BLaER1 treated with 17β-estradiol and CSF1 and Interleukin-3, amounts not matched to agents 10 nM and 100 nM (cell line): ENCODE results near the gene EIF5A2.
"Not testable (repeated sequence)": the region's sequence is repeated elsewhere in the genome, so short reads cannot be mapped to it uniquely, and the experiment has no call there.

ENCODE experiments used
- H3K27ac ChIP-seq, 11 experiments: shearing (Covaris generic); formaldehyde crosslinking; 2 replicates each; pipeline ENCODE4 v1.8.1; 2022
- H3K27me3 ChIP-seq, 11 experiments: shearing (Covaris generic); formaldehyde crosslinking; 2 replicates each; pipeline ENCODE4 v1.8.1; 2022
- H3K36me3 ChIP-seq, 11 experiments: shearing (Covaris generic); formaldehyde crosslinking; 2 replicates each; pipeline ENCODE4 v1.8.1; 2022
- H3K4me1 ChIP-seq, 10 experiments: shearing (Covaris generic); formaldehyde crosslinking; 2 replicates each; pipeline ENCODE4 v1.8.1; 2022
- H3K4me2 ChIP-seq, 11 experiments: shearing (Covaris generic); formaldehyde crosslinking; 2 replicates each; pipeline ENCODE4 v1.8.1; 2022
- H3K4me3 ChIP-seq, 10 experiments: shearing (Covaris generic); formaldehyde crosslinking; 2 replicates each; pipeline ENCODE4 v1.8.1; 2022
- H3K9ac ChIP-seq, 11 experiments: shearing (Covaris generic); formaldehyde crosslinking; 2 replicates each; pipeline ENCODE4 v1.8.1; 2022
- H3K9me3 ChIP-seq, 11 experiments: shearing (Covaris generic); formaldehyde crosslinking; replicated peaks in 1 of 11; 2 replicates each; pipeline ENCODE4 v1.8.1; 2022
- H4K20me1 ChIP-seq, 11 experiments: shearing (Covaris generic); formaldehyde crosslinking; 2 replicates each; pipeline ENCODE4 v1.8.1; 2022
- Cebpa-rat ChIP-seq, 11 experiments: shearing (Covaris generic); IDR thresholded peaks; 2 replicates each; pipeline ENCODE4 v1.8.1; 2022

Gene EIF5A2

GRCh38 chr3:170908235-170909116 is at the start of gene EIF5A2:
Gene EIF5A2, minus strand, starts transcription at chr3:170908637. Its CDS starts 831 bp downstream, at chr3:170907806.
- Histone ChIP-seq H3K9me3 (peaks cover 27 to 39% (median 36%) of the 10 kb centered on the region in 11 experiments), H4K20me1 (no peaks in the 10 kb centered on the region), H3K4me2 (peak within 1 kb of the TSS; percentile 82 to 96 (median 91)), H3K9ac (peak within 1 kb of the TSS; percentile 54 to 81 (median 72)), H3K36me3 (no peaks in the 10 kb centered on the region), H3K4me1 (peaks cover 6 to 16% (median 11%) of the 10 kb centered on the region in 10 experiments; a peak in 17 of 20 replicates), H3K27me3 (peaks cover 37 to 48% (median 41%) of the 10 kb centered on the region in 11 experiments), H3K27ac (peak within 1 kb of the TSS; percentile 1 to 62 (median 43); a peak in 14 of 22 replicates), H3K4me3 (peak within 1 kb of the TSS; percentile 59 to 77 (median 66))
- TF ChIP-seq Cebpa-rat (IDR thresholded peaks at IDR 0.05), result no peak

DNA sequence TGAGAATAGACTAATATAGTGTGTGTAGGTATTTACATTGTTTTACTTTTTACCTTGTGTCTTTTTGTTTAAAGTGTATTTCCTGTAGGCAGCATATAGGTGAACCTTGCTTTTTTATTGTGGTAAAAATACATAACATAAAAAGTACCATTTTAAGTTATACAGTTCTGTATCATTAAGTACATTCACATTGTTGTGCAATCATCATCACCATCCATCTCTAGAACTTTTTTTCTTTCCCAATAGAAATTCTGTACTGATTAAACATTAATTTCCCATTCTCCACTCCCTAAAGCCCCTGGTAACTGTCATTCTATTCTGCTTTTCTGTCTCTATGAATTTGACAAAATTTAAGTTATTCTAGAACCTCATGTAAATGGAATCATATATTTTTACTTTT is 48.2 kb upstream of the EIF5A2 start:
- no peaks in the 10 kb centered on the region for H3K27me3 ChIP-seq
- TF ChIP-seq Cebpa-rat (IDR thresholded peaks at IDR 0.05), result no peak
- H4K20me1 ChIP-seq, result no peaks in the 10 kb centered on the region
- H3K9ac ChIP-seq, result no peak overlapping the region
- no peaks in the 10 kb centered on the region for H3K9me3 ChIP-seq
- no peaks in the 10 kb centered on the region for H3K4me1 ChIP-seq
- H3K27ac ChIP-seq, result no peak overlapping the region
- H3K4me3 ChIP-seq, result no peak overlapping the region
- no peak overlapping the region for H3K4me2 ChIP-seq
- no peaks in the 10 kb centered on the region for H3K36me3 ChIP-seq

DNA sequence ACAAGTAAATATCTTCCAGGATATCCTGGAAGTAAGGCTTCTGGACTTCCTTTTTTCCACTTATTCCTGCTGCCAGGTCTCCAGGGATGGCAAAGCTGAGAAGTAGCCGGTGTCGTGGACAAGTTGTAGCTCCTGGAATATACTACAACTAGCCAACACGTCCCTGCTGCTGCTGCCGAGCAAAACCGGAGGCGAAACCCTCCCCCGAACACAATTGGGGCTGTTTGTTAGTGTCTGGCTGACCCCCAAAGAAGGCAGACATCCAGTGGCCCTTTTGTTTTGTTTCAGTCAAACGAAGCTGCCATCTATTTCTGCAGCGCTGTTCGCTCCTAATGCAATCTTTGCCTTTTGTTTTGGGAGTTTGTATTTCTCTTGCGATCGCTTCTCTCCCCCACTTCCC is 45.3 kb upstream of the EIF5A2 start:
- Histone ChIP-seq H3K9me3 (no peaks in the 10 kb centered on the region), H3K27ac (no peak overlapping the region), H3K36me3 (no peaks in the 10 kb centered on the region), H3K27me3 (no peaks in the 10 kb centered on the region), H3K4me2 (no peak overlapping the region), H3K4me1 (no peaks in the 10 kb centered on the region), H4K20me1 (no peaks in the 10 kb centered on the region), H3K9ac (no peak overlapping the region), H3K4me3 (no peak overlapping the region)
- TF ChIP-seq Cebpa-rat (IDR thresholded peaks at IDR 0.05), result no peak

DNA sequence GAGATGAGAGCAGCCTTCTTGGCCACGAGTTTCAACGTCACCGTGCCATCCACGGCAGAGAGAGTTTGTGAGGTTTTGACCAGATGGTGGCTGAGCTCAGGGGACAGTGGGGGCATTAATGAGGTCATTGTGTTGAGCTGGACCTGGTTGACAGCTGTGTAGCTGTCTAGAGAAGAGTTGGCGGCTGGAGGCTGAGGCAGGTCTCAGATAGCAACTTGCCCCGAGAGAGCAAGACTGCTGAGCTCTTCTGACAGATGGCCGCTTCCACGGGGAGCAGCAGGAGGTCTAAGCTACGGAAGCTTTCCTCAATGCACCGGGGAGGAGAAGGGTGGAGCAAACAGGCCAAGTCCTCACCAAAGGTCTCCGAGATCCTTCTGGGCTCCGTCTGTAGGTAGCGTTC is 44.8 kb upstream of the EIF5A2 start:
- no peaks in the 10 kb centered on the region for H3K27me3 ChIP-seq
- H3K9ac ChIP-seq, result no peak overlapping the region
- no peak overlapping the region for H3K4me3 ChIP-seq
- no peaks in the 10 kb centered on the region for H4K20me1 ChIP-seq
- H3K4me2 ChIP-seq, result no peak overlapping the region
- no peaks in the 10 kb centered on the region for H3K36me3 ChIP-seq
- H3K4me1 ChIP-seq, result no peaks in the 10 kb centered on the region
- no peaks in the 10 kb centered on the region for H3K9me3 ChIP-seq
- no peak for TF ChIP-seq Cebpa-rat (IDR thresholded peaks at IDR 0.05)
- no peak overlapping the region for H3K27ac ChIP-seq

DNA sequence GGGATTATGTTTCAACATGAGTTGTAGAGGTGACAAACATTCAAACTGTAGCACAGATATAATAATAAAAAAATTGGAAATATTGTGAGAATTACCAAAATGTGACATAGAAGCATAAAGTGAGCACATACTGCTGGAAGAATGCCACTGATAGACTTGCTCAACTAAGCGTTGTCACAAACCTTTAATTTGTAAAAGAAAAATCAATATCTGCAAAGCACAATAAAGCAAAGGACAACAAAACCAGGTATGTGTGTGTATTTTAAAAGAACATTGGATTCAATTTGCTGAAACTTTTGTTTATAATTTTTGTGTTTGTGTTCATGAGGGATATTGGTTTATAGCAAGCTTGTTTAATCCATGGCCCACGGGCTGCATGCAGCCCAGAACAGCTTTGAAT is 40.8 kb upstream of the EIF5A2 start:
- H3K4me3 ChIP-seq, result no peak overlapping the region
- H3K4me1 ChIP-seq, result no peaks in the 10 kb centered on the region
- H3K4me2 ChIP-seq, result no peak overlapping the region
- H3K9me3 ChIP-seq, result peaks cover 0 to 13% (median 7%) of the 10 kb centered on the region in 11 experiments; a peak in 17 of 22 replicates
- no peaks in the 10 kb centered on the region for H4K20me1 ChIP-seq
- H3K9ac ChIP-seq, result no peak overlapping the region
- H3K27me3 ChIP-seq, result no peaks in the 10 kb centered on the region
- H3K36me3 ChIP-seq, result no peaks in the 10 kb centered on the region
- no peak for TF ChIP-seq Cebpa-rat (IDR thresholded peaks at IDR 0.05)
- H3K27ac ChIP-seq, result no peak overlapping the region

DNA sequence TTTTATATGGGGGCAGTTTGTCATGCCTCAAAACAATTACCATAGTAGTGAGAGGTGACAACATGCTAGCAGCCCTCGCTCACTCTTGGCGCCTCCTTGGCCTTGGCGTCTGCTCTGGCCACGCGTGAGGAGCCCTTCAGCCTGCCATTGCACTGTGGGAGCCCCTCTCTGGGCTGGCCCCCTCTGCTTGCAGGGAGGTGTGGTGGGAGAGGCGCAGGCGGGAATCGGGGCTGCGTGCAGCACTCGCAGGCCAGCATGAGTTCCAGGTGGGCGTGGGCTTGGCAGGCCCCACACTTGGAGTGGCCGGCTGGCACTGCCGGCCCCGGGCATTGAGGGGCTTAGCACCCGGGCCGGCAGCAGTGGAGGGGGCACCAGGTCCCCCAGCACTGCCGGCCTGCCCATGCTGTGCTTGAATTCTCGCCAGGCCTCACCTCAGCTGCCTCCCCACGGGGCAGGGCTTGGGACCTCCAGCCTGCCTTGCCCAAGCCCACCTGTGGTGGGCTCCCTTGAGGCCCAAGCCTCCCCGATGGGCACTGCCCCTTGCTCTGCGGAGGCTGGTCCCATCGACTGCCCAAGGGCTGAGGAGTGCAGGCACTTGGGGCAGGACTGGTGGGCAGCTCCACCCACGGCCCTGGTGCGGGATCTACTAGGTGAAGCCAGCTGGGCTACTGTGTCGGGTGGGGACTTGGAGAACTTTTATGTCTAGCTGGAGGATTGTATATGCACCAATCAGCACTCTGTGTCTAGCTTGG is 38.8 kb upstream of the EIF5A2 start:
- Histone ChIP-seq H3K27ac (no peak overlapping the region), H4K20me1 (no peaks in the 10 kb centered on the region), H3K4me1 (no peaks in the 10 kb centered on the region), H3K9me3 (peaks cover 0 to 17% (median 7%) of the 10 kb centered on the region in 11 experiments; a peak in 17 of 22 replicates), H3K4me2 (no peak overlapping the region), H3K4me3 (no peak overlapping the region), H3K36me3 (no peaks in the 10 kb centered on the region), H3K9ac (no peak overlapping the region), H3K27me3 (no peaks in the 10 kb centered on the region)
- TF ChIP-seq Cebpa-rat (IDR thresholded peaks at IDR 0.05), result no peak

DNA sequence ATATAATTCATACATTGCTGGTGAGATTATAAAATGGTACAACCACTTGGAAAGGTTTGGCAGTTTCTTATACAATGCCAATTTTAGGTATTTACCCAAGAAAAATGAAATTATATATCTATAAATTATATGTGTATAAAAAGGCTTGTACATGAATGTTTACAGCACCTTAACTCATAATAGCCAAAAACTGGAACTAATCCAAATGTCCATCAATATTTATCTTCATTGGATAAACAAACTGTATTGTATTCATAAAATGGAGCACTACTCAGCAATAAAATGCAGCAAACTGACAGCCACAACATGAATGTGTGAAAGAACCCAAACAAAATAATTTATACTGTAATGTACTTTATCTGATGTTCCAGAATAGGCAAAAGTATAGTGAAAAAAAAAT is 33.6 kb upstream of the EIF5A2 start:
- no peak overlapping the region for H3K9ac ChIP-seq
- H3K27me3 ChIP-seq, result no peaks in the 10 kb centered on the region
- H4K20me1 ChIP-seq, result no peaks in the 10 kb centered on the region
- peaks cover 0 to 7% (median 0%) of the 10 kb centered on the region in 10 experiments; a peak in 5 of 20 replicates for H3K4me1 ChIP-seq
- no peak overlapping the region for H3K4me2 ChIP-seq
- peaks cover 16 to 40% (median 29%) of the 10 kb centered on the region in 11 experiments; a peak in 21 of 22 replicates for H3K9me3 ChIP-seq
- H3K27ac ChIP-seq, result no peak overlapping the region
- no peak for TF ChIP-seq Cebpa-rat (IDR thresholded peaks at IDR 0.05)
- no peak overlapping the region for H3K4me3 ChIP-seq
- no peaks in the 10 kb centered on the region for H3K36me3 ChIP-seq

DNA sequence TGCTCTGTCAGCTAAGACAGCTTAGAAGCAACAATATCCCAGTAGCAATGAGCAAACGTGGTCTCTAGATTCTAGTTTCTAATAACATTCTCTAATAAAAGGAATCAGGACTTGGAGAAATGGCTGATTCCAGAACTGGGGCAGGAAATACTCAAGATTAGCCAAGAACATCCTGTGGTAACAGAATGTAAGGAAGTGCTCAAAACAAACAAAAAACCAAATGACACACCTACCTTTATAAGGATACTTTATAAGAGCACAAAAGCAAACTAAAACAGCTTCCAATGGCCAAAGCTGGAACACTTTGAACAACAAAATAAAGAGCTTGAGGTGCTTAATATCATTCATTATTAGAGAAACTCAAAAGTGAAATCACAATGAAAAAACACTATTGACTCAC is 33.1 kb upstream of the EIF5A2 start:
- Histone ChIP-seq H3K27me3 (no peaks in the 10 kb centered on the region), H3K9me3 (peaks cover 13 to 38% (median 27%) of the 10 kb centered on the region in 11 experiments; a peak in 21 of 22 replicates), H3K36me3 (no peaks in the 10 kb centered on the region), H3K4me1 (peaks cover 0 to 7% (median 0%) of the 10 kb centered on the region in 10 experiments; a peak in 5 of 20 replicates), H3K4me3 (no peak overlapping the region), H3K9ac (no peak overlapping the region), H3K27ac (no peak overlapping the region), H4K20me1 (no peaks in the 10 kb centered on the region), H3K4me2 (peak overlapping the region in 2 of 11 experiments; percentile 29 to 37; a peak in 4 of 22 replicates)
- no peak for TF ChIP-seq Cebpa-rat (IDR thresholded peaks at IDR 0.05)

- H3K4me1 ChIP-seq, H3K9ac ChIP-seq, H4K20me1 ChIP-seq, H3K27ac ChIP-seq, H3K4me2 ChIP-seq, H3K4me3 ChIP-seq, H3K27me3 ChIP-seq, H3K36me3 ChIP-seq, H3K9me3 ChIP-seq: not testable (repeated sequence)
These were observed 24.6 kb upstream of the EIF5A2 start for GRCh38 chr3:170933039-170933438.

DNA sequence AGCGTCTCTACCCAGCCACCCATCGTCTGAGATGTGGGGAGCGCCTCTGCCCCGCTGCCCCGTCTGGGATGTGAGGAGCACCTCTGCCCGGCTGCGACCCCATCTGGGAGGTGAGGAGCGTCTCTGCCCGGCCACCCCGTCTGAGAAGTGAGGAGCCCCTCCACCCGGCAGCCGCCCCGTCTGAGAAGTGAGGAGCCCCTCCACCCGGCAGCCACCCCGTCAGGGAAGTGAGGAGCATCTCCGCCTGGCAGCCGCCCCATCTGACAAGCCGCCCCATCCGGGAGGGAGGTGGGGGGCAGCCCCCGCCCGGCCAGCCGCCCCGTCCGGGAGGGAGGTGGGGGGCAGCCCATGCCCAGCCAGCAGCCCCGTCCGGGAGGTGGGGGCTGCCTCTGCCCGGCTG is 15.1 kb upstream of the EIF5A2 start:
- not testable (repeated sequence) for H3K9ac ChIP-seq, H3K27me3 ChIP-seq, H3K27ac ChIP-seq, H3K36me3 ChIP-seq, H3K4me1 ChIP-seq, H4K20me1 ChIP-seq, H3K4me3 ChIP-seq, H3K4me2 ChIP-seq
- peaks cover 30 to 47% (median 39%) of the 10 kb centered on the region in 11 experiments for H3K9me3 ChIP-seq
